Erythroblast (primary cell): ENCODE results near the gene GPR31.

Experiments used
- DNase-seq, 2 experiments: peaks; one replicate each; lab custom pipeline; 2025; lab: John Stamatoyannopoulos, UW
- POLR2A ChIP-seq: IDR thresholded peaks from 2 replicates; pipeline ENCODE4 v1.6.1; 2011; ENCODE audit warnings: mild to moderate bottlenecking, low read length

The GPR31 gene

GRCh38 chr6:167106406-167106805 is 51.4 kb downstream of the GPR31 start:
- no peak for DNase-seq
- TF ChIP-seq POLR2A: no peak
